HG03139 (cell line): ENCODE measurements around the gene ASIC5.

Experiments
- ATAC-seq: cut with Tn5 transposase; IDR thresholded peaks from one replicate; pipeline ENCODE4 v1.9.1; 2021; ENCODE audit not compliant: unreplicated experiment

Gene ASIC5

GRCh38 chr4:155883895-155884294 lies 17.8 kb upstream of the ASIC5 start:
- ATAC-seq: no peak

GRCh38 chr4:155881555-155881954 lies 15.5 kb upstream of the ASIC5 start:
- no peak for ATAC-seq

- ATAC-seq: no peak
These were observed 13.7 kb upstream of the ASIC5 start for GRCh38 chr4:155879767-155880166.

GRCh38 chr4:155878611-155879010 lies 12.5 kb upstream of the ASIC5 start:
- ATAC-seq: no peak

GRCh38 chr4:155877971-155878370 lies 11.9 kb upstream of the ASIC5 start:
- no peak for ATAC-seq

GRCh38 chr4:155875878-155876277 lies 9.8 kb upstream of the ASIC5 start:
- ATAC-seq: no peak

GRCh38 chr4:155855897-155856296 lies 10.2 kb downstream of the ASIC5 start:
- ATAC-seq: no peak

GRCh38 chr4:155854582-155855226 lies 11.4 kb downstream of the ASIC5 start:
- ATAC-seq: no peak

GRCh38 chr4:155853189-155853588 lies 12.9 kb downstream of the ASIC5 start:
- ATAC-seq: no peak

- no peak for ATAC-seq
These were observed 17.0 kb downstream of the ASIC5 start for GRCh38 chr4:155849042-155849441.

- no peak for ATAC-seq
These were observed 19.1 kb downstream of the ASIC5 start for GRCh38 chr4:155846929-155847328.

- no peak for ATAC-seq
These were observed 24.0 kb downstream of the ASIC5 start for GRCh38 chr4:155842080-155842479.

GRCh38 chr4:155837203-155837796 lies 28.8 kb downstream of the ASIC5 start:
- ATAC-seq: no peak

GRCh38 chr4:155832664-155833063 lies 33.4 kb downstream of the ASIC5 start:
- ATAC-seq: no peak

- ATAC-seq: no peak
These were observed 37.4 kb downstream of the ASIC5 start for GRCh38 chr4:155828628-155829027.

- no peak for ATAC-seq
These were observed 43.5 kb downstream of the ASIC5 start for GRCh38 chr4:155822572-155822971.

- ATAC-seq: no peak
These were observed 45.1 kb downstream of the ASIC5 start for GRCh38 chr4:155820887-155821518.

- no peak for ATAC-seq
These were observed 47.0 kb downstream of the ASIC5 start for GRCh38 chr4:155819066-155819465.

- no peak for ATAC-seq
These were observed 47.4 kb downstream of the ASIC5 start for GRCh38 chr4:155818639-155819038.

- ATAC-seq: no peak
These were observed 55.0 kb downstream of the ASIC5 start for GRCh38 chr4:155811083-155811482.

GRCh38 chr4:155809835-155810234 lies 56.2 kb downstream of the ASIC5 start:
- ATAC-seq: peak; percentile 95

- ATAC-seq: no peak
These were observed 59.1 kb downstream of the ASIC5 start for GRCh38 chr4:155807021-155807420.
